Tibial artery (tissue), 4 donors: ENCODE measurements around the gene JPT2.

Source experiments
- DNase-seq, 2 donors: peaks; one replicate each; pipeline ENCODE4 v3.0.0-alpha.2; 2019
- H3K27ac ChIP-seq, 2 donors: fragments of 200-600 bp; sonication (generic) in 1 of 2; 1 replicate in 1 of 2; 2 replicates in 1 of 2; pipeline ENCODE4 v1.5.1; 2018 to 2019; ENCODE audit warnings: mild to moderate bottlenecking in 1 of 2
- H3K27me3 ChIP-seq, 2 donors: fragments of 200-600 bp; sonication (generic) in 1 of 2; one replicate each; pipeline versions ENCODE4 v1.5.1 to v1.6.0; 2016 to 2019
- H3K36me3 ChIP-seq, 3 donors: fragments of 200-600 bp; sonication (generic) in 2 of 3; one replicate each; pipeline ENCODE4 v1.5.1; 2016 to 2019; ENCODE audit warnings: mild to moderate bottlenecking in 2 of 3
- H3K4me1 ChIP-seq, 4 donors: fragments of 200-600 bp; sonication (generic) in 2 of 4; 1 replicate in 3 of 4; 2 replicates in 1 of 4; pipeline ENCODE4 v1.5.1; 2016 to 2019
- H3K4me3 ChIP-seq, 2 donors: fragments of 200-600 bp; sonication (generic) in 1 of 2; 1 replicate in 1 of 2; 2 replicates in 1 of 2; pipeline ENCODE4 v1.5.1; 2018 to 2019; ENCODE audit warnings: mild to moderate bottlenecking in 2 of 2
- H3K9me3 ChIP-seq, 3 donors: fragments of 200-600 bp; sonication (generic) in 1 of 3; one replicate each; pipeline ENCODE4 v1.5.1; 2016 to 2019
- intact Hi-C: fragments of 100-400 bp; cut with DNase I; formaldehyde crosslinking; loops from one replicate; pipeline ENCODE4 v1.15.0; 2023; ENCODE audit warnings: low total_unique reads
- TF ChIP-seq, protein P1 (sequence below), 2 experiments: fragments of 200-600 bp in 1 of 2; fragments of 450-650 bp in 1 of 2; IDR thresholded peaks; one replicate each; pipeline ENCODE4 v1.5.1; 2017 to 2019; ENCODE audit warnings: antibody characterized with exemption in 2 of 2, mild to moderate bottlenecking in 1 of 2, moderate library complexity in 1 of 2

The JPT2 gene

DNA sequence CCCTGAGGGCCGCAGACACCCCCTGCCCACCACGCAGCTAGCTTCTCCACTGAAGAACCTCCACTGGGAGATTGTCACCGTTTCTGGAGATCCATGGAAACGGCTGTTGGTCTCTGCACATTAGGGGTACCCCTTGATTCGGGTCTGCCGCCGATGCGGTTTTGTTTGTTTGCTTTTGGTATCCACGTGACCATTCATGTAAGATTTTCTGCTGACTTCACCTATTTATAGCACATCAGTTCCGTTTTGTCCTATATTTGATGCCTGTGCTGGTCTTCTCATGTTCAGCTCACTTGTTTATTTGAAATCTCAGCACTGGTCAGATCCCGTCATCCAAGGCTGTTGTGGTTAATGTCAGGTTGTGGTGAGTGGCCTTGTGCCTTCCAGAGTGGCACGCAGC lies 44.8 kb upstream of the JPT2 start:
- TF ChIP-seq, protein P1, sequence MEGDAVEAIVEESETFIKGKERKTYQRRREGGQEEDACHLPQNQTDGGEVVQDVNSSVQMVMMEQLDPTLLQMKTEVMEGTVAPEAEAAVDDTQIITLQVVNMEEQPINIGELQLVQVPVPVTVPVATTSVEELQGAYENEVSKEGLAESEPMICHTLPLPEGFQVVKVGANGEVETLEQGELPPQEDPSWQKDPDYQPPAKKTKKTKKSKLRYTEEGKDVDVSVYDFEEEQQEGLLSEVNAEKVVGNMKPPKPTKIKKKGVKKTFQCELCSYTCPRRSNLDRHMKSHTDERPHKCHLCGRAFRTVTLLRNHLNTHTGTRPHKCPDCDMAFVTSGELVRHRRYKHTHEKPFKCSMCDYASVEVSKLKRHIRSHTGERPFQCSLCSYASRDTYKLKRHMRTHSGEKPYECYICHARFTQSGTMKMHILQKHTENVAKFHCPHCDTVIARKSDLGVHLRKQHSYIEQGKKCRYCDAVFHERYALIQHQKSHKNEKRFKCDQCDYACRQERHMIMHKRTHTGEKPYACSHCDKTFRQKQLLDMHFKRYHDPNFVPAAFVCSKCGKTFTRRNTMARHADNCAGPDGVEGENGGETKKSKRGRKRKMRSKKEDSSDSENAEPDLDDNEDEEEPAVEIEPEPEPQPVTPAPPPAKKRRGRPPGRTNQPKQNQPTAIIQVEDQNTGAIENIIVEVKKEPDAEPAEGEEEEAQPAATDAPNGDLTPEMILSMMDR (IDR thresholded peaks at IDR 0.05), result no peak
- H3K36me3 ChIP-seq, result peaks cover 37 to 84% (median 73%) of the 10 kb centered on the region in 3 donors

DNA sequence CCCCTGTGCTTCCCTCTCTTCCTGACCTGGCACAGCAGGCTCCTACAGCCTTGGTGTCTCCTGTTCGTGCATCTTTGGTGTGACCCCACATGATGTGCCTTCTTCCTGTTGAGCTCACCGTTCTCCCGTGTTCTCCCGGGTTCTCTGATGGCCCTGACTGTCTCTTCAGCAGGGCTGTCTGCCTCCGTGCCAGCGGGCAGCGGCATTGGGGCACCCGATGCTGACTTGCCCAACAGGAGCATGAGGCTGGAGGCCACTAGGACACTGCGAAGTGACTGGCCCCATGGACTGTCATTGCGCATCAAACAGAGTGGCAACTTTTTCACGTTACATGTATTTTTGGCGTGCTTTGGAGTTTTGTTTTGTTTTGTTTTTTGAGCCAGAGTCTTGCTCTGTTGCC lies 43.5 kb upstream of the JPT2 start:
- TF ChIP-seq, protein P1 (IDR thresholded peaks at IDR 0.05), result no peak
- intact Hi-C loops, result no loop called here
- Histone ChIP-seq H3K36me3 (peaks cover 50 to 84% (median 73%) of the 10 kb centered on the region in 3 donors), H3K9me3 (no peaks in the 10 kb centered on the region), H3K27me3 (no peaks in the 10 kb centered on the region), H3K27ac (no peak overlapping the region), H3K4me3 (no peak overlapping the region), H3K4me1 (no peaks in the 10 kb centered on the region)
- DNase-seq, result no peak

More for the DNA sequence above, 44.8 kb upstream of the JPT2 start:
- no peak for DNase-seq
- Histone ChIP-seq H3K4me3 (no peak overlapping the region), H3K4me1 (no peaks in the 10 kb centered on the region), H3K27me3 (no peaks in the 10 kb centered on the region), H3K27ac (no peak overlapping the region), H3K9me3 (no peaks in the 10 kb centered on the region)
- intact Hi-C loops, result no loop called here

DNA sequence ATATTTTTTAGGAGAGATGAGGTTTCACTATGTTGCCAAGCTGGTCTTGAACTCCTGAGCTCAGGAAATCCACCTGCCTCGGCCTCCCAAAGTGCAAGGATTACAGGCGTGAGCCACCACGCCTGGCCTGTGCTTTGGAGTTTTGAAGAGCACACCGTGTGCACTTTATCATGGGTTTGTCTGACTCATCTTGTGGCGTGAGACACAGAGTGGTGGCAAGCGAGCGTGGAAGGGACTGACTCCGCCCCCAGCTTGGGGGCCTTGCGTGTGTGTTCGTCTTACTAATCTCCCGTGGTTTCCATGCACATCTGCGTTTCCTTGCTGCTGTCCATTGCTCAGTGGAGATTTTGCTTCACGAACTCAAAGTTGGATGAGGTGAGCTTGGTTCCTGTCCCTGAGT lies 43.0 kb upstream of the JPT2 start:
- no peaks in the 10 kb centered on the region for H3K4me1 ChIP-seq
- intact Hi-C loops, result no loop called here
- H3K36me3 ChIP-seq, result peaks cover 54 to 86% (median 78%) of the 10 kb centered on the region in 3 donors
- TF ChIP-seq, protein P1 (IDR thresholded peaks at IDR 0.05), result no peak
- no peak overlapping the region for H3K27ac ChIP-seq
- no peak for DNase-seq
- H3K27me3 ChIP-seq, result no peaks in the 10 kb centered on the region
- no peak overlapping the region for H3K4me3 ChIP-seq
- H3K9me3 ChIP-seq, result no peaks in the 10 kb centered on the region

DNA sequence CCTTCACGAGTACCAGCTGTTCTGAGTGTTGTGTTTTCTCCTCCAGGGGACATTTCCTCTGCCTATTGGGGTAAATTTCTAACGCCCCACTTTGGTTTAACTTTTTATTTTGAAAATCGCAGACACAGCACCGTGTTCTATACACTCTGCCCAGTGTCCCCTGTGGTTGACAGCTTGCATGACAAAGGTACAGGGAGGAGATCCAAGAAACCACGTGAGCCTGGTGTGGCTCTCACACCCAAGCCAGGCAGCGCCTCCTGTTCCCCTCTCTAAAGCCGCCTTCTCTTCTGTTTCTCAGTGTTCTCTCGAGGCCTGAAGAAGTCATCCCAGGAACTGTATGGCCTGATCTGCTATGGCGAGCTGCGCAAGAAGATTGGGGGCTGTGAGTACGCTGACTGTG lies 40.6 kb upstream of the JPT2 start:
- H3K4me3 ChIP-seq, result no peak overlapping the region
- H3K27me3 ChIP-seq, result no peaks in the 10 kb centered on the region
- intact Hi-C loops, result no loop called here
- DNase-seq, result no peak
- peaks cover 60 to 92% (median 86%) of the 10 kb centered on the region in 3 donors for H3K36me3 ChIP-seq
- no peaks in the 10 kb centered on the region for H3K4me1 ChIP-seq
- TF ChIP-seq, protein P1 (IDR thresholded peaks at IDR 0.05), result no peak
- H3K9me3 ChIP-seq, result no peaks in the 10 kb centered on the region
- H3K27ac ChIP-seq, result no peak overlapping the region

DNA sequence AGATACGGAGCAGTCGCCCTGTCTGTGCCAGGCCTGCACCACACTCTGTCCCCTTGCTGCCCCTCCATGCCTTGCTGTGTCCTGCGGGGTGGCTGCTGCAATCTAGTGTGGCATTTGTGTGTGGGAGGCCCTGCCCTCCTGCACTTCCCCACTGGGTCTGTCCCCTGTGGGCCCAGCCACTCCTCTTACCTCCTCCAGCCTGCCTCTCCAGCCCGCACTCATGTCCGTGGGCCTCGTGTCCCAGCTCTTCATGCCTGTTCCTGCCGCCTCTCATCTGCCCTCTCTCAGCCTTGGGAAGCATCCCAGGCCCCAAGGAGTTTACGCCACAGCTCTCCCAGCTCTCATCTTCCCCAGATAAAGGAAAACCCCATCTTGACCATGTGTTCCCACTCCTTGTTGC lies 39.3 kb upstream of the JPT2 start:
- H3K27me3 ChIP-seq, result no peaks in the 10 kb centered on the region
- H3K27ac ChIP-seq, result no peak overlapping the region
- DNase-seq, result no peak
- H3K4me1 ChIP-seq, result no peaks in the 10 kb centered on the region
- H3K36me3 ChIP-seq, result peaks cover 51 to 92% (median 86%) of the 10 kb centered on the region in 3 donors
- intact Hi-C loops, result no loop called here
- H3K4me3 ChIP-seq, result no peak overlapping the region
- TF ChIP-seq, protein P1 (IDR thresholded peaks at IDR 0.05), result no peak
- no peaks in the 10 kb centered on the region for H3K9me3 ChIP-seq

DNA sequence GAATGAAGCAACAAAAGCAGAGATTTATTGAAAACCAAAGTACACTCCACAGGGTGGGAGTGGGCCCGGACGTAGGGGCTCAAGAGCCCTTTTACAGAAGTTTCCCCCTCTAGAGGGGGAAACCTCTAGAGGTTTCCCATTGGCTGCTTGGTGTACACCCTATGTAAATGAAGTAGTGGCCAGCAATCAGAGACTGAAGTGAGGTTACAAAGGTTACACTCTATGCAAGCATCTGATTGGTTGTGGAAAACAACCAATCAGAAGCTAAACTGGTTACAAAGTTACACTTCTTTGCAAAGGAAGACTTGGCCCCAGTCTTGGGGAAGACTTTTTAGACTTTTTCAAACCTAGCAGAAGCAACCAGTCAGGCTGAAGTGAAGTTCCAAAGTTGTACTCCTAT lies 38.8 kb upstream of the JPT2 start:
- no peak for DNase-seq
- H3K36me3 ChIP-seq, result peaks cover 48 to 92% (median 86%) of the 10 kb centered on the region in 3 donors
- no peaks in the 10 kb centered on the region for H3K27me3 ChIP-seq
- H3K4me1 ChIP-seq, result no peaks in the 10 kb centered on the region
- TF ChIP-seq, protein P1 (IDR thresholded peaks at IDR 0.05), result no peak
- no peak overlapping the region for H3K27ac ChIP-seq
- H3K9me3 ChIP-seq, result no peaks in the 10 kb centered on the region
- intact Hi-C loops, result no loop called here
- H3K4me3 ChIP-seq, result no peak overlapping the region
